ENCODE measurements around the gene CELF6.

DNA sequence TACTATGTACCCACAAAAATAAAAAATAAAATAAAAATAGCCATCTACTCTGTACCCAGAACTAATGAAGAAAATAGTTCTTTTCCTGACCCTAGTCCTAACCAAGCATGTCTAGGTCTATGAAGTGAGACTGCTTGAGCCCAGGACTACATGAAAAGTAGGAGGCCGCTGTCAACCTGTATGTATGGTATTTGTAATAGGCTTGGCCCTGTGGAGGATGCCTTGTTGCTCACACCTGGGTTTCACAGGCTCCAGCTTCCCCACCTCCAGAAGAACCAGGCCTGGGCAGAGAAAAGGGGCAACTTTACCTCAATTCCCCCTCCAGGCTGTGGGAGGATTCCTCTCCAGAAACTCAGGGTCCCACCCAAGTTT lies 82.1 kb downstream of the CELF6 start:
- TF ChIP-seq, protein P1, sequence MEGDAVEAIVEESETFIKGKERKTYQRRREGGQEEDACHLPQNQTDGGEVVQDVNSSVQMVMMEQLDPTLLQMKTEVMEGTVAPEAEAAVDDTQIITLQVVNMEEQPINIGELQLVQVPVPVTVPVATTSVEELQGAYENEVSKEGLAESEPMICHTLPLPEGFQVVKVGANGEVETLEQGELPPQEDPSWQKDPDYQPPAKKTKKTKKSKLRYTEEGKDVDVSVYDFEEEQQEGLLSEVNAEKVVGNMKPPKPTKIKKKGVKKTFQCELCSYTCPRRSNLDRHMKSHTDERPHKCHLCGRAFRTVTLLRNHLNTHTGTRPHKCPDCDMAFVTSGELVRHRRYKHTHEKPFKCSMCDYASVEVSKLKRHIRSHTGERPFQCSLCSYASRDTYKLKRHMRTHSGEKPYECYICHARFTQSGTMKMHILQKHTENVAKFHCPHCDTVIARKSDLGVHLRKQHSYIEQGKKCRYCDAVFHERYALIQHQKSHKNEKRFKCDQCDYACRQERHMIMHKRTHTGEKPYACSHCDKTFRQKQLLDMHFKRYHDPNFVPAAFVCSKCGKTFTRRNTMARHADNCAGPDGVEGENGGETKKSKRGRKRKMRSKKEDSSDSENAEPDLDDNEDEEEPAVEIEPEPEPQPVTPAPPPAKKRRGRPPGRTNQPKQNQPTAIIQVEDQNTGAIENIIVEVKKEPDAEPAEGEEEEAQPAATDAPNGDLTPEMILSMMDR (IDR thresholded peaks at IDR 0.05; ENCODE audit: low read length): no peak
- TF ChIP-seq EZH2phosphoT487 (IDR thresholded peaks at IDR 0.05; ENCODE audit: low read length) (no peak), EZH2 (optimal IDR thresholded peaks at IDR 0.05; ENCODE audit: low read depth, low read length) (no peak)

All from MM.1S (cell line).